Measurements from ENCODE around the gene SDK1.

SDK1 gene

GRCh38 chr7:4097001-4097609 lies 796.1 kb downstream of the SDK1 start:
- DNase-seq, result no peak

GRCh38 chr7:4098169-4098568 lies 797.1 kb downstream of the SDK1 start:
- DNase-seq, result no peak

GRCh38 chr7:4099651-4100050 lies 798.6 kb downstream of the SDK1 start:
- no peak for DNase-seq

- DNase-seq, result no peak
Measured at GRCh38 chr7:4100148-4100547, 799.1 kb downstream of the SDK1 start.

- no peak for DNase-seq
Measured at GRCh38 chr7:4100691-4101090, 799.6 kb downstream of the SDK1 start.

GRCh38 chr7:4102231-4102841 lies 801.3 kb downstream of the SDK1 start:
- no peak for DNase-seq

- peak; percentile 13 for DNase-seq
Measured at GRCh38 chr7:4103352-4104091, 802.5 kb downstream of the SDK1 start.

GRCh38 chr7:4107839-4108238 lies 806.8 kb downstream of the SDK1 start:
- DNase-seq, result no peak

- DNase-seq, result no peak
Measured at GRCh38 chr7:4108951-4109350, 807.9 kb downstream of the SDK1 start.

GRCh38 chr7:4109481-4110110 lies 808.5 kb downstream of the SDK1 start:
- DNase-seq, result no peak

- no peak for DNase-seq
Measured at GRCh38 chr7:4110438-4110837, 809.4 kb downstream of the SDK1 start.

- no peak for DNase-seq
Measured at GRCh38 chr7:4111166-4111565, 810.1 kb downstream of the SDK1 start.

GRCh38 chr7:4113271-4113670 lies 812.2 kb downstream of the SDK1 start:
- no peak for DNase-seq

- DNase-seq, result no peak
Measured at GRCh38 chr7:4113976-4114375, 812.9 kb downstream of the SDK1 start.

- no peak for DNase-seq
Measured at GRCh38 chr7:4115442-4115841, 814.4 kb downstream of the SDK1 start.

- no peak for DNase-seq
Measured at GRCh38 chr7:4115941-4116610, 815.0 kb downstream of the SDK1 start.

GRCh38 chr7:4119848-4120247 lies 818.8 kb downstream of the SDK1 start:
- no peak for DNase-seq

- DNase-seq, result no peak
Measured at GRCh38 chr7:4123346-4123745, 822.3 kb downstream of the SDK1 start.

GRCh38 chr7:4123823-4124222 lies 822.8 kb downstream of the SDK1 start:
- DNase-seq, result no peak

GRCh38 chr7:4124556-4125477 lies 823.8 kb downstream of the SDK1 start:
- no peak for DNase-seq

GRCh38 chr7:4127909-4128560 lies 827.0 kb downstream of the SDK1 start:
- DNase-seq, result no peak
